NOMO-1 (cell line): ENCODE results near the gene OXNAD1.

Source experiments
- DNase-seq, 2 experiments: peaks; one replicate each; lab custom pipeline; 2025; ENCODE audit not compliant: unreplicated experiment in 2 of 2; lab: John Stamatoyannopoulos, UW

Gene OXNAD1

DNA sequence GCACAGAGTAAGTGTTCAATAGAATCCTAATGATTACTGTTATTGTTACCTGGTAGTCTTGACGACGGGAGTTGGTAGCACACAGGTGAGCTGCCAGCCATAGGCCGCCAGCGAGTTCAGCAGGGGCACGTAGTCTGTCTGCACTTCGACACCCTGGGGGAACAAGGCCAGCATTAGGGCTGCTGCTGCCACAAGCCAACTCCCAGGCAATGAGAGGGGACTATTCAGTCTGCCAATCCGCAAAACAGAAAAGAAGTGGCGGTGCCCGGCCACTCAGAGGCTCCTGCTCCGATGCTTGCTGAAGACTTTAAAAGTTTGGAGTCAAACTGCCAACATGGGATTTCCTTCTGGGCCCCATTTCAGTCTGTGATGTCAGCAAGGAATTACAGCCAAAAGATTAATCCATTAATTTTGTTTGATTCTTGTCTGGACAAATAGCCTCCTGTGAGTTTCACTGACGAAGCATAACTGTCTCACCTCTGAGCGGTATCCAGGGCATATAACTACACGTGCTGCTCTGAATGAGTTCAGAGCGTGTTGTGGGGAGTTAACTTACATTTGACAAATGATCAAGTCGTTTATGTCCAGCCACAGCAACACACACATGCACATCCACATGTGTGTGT is 61.8 kb downstream of the OXNAD1 start:
- no peak for DNase-seq

DNA sequence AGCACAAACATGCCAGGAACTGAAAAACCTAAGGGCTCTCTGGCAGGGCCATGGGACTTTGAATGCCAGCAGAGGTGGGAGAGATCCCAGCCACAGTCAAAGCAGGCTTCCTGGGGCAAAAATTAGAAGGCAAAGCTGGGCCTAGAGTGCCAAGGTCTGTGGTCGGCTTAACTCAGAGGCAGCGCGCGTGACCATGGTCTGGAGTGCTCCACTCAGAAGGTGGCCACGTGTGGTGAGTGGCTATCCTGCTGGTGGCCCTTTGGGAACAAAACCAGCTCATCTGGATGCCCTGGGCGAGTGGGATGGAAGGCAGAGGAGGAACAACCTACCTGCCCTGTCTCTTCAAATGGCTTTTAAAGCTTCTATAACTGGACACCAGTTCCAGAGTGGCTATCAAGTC is 63.1 kb downstream of the OXNAD1 start:
- DNase-seq: no peak

DNA sequence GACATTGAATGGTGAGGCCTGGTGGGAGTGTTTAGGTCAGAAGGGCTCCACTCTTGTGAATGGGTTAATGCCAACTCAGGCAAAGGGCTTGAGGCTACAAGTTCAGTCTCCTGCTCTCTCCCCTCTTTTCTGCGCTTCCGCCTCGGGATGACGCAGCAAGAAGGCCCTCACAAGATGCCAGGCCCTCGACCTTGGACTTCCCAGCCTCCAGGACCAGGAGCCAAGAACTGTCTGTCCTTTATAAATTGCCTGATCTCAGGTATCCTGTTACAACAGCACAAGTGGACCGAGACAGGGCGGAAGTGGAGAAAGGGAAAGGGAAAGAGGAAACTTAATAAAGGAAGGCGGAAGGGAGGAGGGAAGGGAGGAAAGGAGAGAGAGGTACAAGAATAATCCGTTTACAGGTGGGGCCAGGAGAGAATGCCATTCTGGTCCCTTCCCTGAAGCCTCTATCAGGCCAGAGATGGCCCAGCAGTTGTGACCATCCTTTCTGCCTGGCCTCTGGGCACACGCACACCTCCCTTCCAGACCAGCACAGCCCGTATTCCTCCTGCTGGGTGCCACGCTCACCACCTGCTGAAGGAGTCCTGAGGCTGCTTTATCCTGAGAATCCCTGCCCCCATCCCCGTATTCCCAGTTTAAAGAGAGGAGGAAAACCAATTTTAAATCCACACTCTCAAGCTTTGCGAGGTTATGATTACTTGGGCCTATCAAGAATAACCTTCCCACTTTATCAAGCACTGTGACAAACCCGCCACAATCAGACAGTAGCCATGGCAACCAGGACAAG is 64.2 kb downstream of the OXNAD1 start:
- DNase-seq: no peak

DNA sequence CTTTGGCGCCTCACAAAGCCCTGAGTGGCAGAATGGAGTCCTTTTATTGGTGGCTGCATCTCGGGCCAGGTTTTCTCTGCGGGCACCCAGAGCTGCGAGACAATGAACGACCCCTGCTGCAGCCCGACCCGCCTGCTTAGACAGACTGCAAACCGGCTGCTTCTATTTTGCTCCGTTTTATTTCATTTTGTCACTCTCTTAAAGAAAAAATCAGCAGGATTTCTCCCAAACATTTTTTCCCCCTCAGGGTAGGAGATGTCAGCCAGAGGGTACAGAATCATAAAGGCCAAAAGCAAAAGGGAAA is 64.8 kb downstream of the OXNAD1 start:
- no peak for DNase-seq

DNA sequence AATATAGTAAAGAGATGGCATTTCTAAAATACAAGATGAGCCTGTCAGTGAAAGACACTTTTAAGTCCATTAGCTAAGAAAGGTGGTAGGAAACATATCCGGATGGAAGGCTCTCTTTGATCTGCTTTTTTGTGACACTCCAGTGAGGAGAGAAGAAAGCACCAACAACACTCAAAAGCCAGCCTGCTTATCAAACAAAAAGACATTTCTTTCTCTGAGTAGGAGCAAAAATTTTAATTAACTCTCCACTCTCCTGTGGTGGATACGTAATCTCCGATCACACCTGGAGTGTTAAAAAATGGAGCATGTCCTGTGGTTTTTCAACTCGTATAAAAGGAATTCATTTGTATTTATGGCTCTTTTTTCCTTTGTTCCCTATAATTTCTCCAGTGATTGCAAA is 65.3 kb downstream of the OXNAD1 start:
- DNase-seq: no peak

DNA sequence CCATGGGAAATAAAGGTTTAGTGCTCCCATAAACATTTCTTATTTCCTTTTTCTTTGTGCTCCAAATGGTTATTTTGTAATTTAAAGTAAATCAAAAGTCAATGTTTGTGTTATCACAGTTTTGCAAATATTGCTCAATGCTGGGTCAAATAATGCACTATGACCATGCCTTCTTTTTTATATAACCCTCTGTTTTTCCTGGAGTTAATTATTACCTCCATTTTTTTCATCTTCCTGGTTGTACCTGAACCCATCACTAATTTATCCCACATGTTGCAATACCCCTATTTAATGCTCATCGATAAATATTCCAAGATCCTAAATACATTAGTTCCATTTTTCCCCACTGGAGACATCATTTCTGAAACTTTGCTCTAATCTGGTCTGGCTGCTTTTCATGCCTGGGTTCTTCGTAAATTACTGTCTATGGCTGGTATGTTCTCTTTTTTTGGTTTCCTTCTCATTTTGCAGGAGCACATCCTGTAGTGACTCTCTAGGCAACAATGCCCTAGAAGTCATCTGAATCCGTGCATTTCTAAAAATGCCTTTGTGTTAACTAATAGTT is 66.4 kb downstream of the OXNAD1 start:
- DNase-seq: no peak

DNA sequence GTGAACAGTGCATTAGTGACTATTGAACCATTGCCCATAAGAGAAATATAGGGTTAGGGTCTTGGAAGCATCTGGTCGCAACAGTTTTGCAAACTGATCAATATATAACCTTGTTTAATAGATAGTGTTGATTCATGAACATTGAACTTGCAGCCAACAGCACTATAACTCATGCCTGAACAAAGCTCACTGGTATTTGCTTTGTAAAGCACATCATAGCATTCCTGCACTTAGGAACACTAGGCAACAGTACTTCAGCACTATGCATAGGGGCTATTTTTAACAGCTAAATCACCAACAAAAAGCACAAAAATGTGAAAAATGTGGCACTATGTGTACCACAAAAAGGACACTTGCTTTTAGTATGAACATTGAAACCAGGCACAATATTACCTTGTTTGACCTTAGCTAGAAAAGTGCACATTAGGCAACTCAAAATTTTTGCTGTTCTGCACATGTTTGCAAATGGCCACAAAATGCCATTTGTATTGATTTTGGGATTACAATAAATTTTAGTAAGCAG is 68.0 kb downstream of the OXNAD1 start:
- DNase-seq: no peak

DNA sequence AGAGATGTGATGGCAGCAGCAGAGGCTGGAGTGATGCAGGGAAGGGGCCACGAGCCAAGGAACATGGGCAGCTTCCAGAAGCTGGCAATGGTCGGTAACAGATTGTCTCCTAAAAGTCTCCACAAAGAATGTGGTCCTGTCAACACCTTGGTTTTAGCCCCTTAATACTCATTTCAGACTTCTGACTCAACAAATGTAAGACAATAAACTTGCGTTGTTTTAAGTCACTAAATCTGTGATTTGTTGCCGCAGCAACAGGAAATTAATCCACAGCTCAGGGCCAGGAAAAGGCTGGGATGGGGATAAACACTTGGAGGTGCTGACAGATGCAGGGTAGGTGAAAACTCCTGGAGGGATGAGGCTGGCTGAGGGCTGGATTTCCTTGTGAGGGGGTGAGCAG is 69.9 kb downstream of the OXNAD1 start:
- DNase-seq: no peak

DNA sequence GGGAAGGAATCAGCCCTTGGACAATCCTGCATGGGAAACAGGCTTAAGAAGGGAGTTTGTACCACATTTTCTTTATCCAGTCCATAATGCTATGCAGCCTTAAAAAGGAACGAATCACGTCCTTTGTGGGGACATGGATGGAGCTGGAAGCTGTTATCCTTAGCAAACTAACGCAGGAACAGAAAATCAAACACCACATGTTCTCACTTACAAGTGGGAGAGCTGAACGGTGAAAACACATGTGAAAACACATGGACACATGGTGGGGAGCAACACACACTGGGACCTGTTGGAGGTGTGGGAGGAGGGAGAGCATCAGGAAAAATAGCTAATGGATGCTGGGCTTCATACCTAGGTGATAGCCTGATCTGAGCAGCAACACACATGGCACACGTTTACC is 70.3 kb downstream of the OXNAD1 start:
- no peak for DNase-seq

DNA sequence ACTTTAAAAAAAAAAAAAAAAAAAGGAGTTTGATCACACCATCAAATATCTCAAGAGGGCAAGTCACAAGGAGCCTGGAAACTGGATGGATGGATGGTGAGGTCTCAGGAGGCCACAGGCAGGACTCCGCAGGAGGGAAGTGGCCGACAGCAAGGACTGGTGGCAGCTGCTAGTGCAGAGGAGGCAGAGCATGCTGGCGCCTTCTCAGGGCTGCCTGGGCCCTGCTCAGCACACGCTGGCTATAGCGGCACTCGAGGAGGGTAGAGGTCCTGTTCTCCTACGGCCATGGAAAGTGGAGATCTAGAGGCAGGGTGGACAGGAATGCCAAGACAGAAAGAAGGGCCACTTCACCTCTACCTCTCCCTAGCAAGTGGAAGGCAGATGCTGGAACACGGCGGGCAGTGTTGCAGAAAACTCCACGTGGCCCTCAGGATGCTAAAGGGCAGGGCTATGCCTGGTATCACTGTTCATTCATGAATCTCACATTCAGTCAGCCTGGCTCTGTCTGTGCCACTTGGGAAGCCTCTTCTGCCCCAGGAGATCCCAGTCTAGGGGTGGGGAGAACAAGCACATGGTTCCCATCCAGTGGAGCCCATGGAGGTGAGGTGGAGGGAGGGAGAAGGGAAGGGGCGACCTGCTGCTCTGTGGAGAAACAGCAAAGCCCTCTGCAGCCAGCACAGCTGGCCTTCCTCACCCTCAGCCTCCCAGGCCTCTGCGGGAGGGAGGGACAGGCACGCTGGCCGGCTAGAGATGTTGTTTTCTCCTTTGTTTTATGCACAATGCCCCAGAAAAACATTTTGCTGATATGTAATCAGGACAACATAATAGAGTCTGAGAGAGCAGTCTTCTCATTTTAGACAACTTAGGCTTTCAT is 71.0 kb downstream of the OXNAD1 start:
- DNase-seq: no peak

DNA sequence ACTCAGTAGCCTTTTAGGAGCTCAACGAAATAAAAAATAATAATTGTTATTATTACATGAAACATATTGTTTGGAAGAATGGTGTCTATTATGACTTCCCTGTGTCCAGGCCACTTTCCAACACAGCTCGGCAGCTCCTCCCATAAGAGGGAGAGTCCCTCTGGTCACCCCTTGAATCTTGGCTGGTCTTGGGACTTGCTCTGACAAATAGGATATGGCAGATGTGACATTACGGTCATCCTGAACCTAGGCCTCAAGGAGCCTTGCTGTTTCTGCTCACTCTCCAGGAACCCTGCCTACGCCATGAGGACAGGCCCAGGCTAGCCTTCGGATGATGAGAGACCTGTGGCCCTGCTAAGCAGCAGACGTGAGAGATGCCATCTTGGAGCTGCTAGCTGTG is 71.8 kb downstream of the OXNAD1 start:
- no peak for DNase-seq

DNA sequence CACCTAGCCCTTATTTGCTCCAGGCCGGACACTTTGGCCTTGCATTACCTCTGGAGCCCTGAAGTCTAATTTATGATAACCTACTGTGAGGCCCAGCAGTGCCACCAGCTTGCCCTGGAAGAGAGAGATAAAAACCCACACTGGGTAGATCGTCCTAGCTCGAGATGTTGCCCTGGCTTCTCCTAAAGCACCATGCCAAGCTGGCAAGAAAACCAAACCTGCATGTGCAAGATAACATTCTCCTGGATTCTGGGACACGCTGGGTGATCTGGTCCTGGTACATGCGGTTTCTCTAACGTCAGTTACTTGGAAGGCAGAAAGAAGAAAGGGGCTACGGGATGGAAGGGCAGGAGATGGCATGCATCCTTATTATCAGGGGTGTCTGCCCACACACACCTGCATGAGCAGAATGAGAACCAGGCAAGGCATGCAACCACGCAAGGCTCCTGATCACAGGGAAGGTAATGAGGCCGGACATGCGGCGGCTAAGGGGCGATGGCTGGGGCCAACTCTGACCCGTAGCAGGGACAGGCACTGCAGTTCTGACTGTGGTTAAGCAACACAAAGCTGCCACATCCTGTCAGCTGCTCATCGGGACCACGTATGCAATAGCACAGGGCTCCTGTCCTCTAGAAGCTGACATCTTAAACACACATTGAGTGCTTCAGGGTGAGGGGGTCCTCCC is 73.0 kb downstream of the OXNAD1 start:
- DNase-seq: peak; percentile 26 to 71

DNA sequence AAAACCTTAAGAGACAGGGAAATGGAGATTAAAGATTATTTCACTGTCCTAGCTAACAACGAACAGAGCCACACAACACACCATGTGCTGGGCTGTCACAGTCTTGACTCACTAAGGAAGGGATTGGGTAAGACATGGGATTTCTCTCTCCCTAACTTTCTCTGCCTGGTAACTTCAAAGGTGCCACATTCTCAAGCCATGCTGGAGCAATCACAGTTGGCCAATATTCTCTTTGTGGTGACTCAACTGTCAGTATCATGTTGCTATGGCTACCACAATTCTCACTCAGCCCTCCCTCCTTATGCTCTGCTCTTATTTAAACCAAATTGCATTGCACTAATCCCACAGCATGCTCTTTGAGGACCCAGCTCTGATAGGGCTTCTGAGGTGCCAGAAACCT is 74.0 kb downstream of the OXNAD1 start:
- DNase-seq: peak; percentile 39 to 84

DNA sequence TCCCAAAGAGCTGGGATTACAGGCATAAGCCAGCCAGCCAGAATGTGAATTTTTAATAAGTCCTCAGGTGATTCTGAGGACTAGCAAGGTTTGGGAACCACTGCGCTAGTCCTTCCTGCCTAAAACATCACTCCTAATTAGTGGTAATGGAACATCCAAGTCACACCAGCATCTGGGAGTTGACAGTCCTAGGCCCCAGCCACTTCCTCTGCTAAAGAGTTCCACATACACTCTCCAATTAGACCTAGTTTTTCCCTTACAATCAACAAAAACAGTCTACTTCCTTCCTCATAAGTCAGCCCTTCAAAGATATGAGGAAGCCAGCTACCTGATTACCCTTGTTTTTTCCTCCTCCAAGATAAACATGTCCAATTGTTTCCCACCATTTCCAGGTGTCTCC is 78.1 kb downstream of the OXNAD1 start:
- DNase-seq: no peak

DNA sequence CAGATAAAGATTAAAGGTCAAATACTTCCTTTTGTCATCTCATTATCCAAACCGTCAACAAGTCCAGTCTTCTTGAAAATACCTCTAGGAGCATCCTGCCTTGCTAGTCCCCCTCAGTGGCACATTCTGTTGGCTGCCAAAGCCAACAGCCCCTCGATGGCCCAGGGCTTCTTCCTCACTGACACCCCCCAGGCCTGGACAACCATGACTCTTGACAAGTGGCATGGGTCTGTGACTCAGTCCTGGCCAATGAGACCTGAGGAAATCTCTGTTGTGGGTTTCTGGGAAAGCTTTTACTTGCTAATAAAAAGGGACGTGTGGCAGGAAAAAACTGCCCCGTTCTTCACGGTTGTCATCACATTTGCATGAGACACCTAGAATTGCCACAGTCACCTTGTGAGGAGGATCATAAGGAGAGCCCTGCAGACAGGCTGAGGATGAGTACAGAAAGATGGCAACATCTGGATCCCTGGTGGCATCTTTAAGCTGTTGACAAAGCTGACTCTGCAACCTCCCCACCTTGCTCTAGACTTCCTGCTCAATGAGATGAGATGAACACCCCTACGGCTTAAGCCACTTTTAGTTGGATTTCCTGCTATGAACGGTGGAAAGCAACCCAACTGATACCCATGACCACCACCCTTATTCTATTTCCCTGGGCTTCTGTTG is 81.5 kb downstream of the OXNAD1 start:
- no peak for DNase-seq

DNA sequence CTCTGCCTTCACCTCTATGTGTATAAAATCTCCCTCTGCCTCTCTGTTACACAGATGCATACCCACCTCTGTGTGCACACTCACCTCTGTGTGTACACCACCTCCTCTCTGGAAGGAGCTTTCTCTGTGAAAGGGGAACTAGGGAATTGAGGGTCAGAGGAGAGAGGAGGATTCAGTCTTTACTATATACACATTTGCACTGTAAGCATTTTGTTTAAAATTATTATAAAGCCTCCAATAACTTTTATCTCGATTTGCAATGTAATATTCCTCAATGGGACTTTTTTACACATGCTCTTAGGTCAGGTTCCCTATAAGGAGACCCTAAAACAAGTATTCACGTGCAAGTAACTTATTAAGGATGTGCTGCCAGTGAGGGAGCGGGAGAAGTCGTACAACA is 82.5 kb downstream of the OXNAD1 start:
- no peak for DNase-seq

DNA sequence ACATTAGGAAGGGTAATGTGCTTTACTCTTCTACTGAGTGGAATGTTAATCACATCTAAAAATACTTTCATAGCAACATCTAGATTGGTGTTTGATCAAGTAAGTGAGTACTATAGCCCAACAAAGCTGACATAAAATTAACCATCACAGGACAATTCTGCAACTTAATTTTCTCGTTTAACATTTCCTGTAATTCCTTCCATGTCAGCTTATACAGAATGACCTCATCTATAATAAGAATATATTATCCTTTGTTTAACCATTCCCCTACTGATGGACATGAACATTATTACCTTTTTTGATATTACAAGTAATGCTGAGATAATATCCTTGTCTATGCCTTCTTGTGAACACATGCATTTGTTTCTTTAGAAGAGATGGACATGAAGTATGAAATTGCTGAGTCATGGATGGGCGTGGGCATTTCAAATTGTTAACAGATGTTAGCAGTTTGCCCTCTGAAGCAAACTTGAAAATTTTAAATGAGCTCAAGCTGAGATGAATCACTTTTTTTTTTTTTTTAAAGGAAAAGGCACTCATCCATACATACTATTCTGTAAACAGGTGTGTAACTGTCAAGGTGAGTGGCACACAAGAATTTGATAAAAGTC is 85.1 kb downstream of the OXNAD1 start:
- peak in 1 of 2 experiments; percentile 13 for DNase-seq

DNA sequence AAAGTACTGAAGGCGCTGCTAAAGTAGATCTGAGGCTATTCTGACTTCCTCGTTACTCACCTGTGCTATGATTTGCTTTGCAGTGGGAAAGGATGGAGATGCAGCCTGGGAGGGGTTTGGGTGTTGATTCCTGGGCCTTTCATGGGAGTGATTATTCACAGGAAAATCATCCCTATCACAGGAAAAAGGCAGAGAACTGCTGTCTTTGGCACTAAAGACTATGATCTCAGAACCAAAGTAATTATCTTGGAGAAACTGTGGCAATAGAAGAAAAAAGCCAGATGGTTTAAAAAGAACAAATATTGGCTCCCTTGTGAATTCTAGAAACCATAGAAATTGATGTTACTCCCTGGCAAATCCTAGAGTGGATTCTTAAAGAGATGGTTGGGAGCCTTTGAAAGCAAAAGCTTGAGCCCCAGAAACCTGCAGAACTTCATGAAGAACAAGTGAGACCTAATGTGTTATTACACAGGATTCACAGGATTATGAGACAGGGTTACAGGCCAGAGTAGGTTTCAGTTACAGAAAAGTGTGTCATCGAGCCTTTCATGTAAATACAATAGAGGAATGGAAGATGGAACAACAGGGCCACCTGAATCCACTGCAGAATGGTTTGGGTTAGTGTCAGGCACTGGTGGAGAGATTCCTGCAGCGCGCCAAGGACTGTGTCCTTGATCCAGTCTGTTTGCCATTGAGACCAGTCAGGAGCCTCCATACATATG is 85.7 kb downstream of the OXNAD1 start:
- DNase-seq: no peak

DNA sequence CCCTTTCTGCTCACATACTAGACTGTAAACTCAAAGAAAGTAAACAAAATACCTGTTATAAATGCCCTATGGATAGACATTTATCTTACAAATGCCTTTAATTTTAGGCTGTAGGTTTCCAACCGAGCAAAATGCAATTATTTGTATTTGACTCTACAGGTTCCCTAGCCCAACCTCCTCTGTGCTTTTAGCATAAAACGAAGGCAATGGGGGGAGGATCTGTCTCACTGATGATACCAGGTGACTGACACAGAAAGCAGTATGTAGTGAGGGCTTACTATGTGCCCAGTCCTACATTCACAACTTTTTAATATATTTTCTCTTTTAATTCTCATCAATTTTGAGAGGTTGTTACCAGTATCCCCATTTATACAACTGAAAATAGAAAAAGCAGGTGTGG is 87.4 kb downstream of the OXNAD1 start:
- no peak for DNase-seq
